ENCODE data around the gene NCOA3. TPM values are rescaled to one million over a fixed set of nuclear protein-coding genes. Genes with fewer than 3 reads are reported as not detected.

Gene NCOA3
- total RNA-seq, 1 experiment from 2014 or later = 60.3 TPM

GRCh38 chr20:47653869-47654268 lies 152.2 kb downstream of the NCOA3 start:
- H3K27ac Mint-ChIP-seq (ENCODE audit: unreplicated experiment) = no peak overlapping the region

DNA sequence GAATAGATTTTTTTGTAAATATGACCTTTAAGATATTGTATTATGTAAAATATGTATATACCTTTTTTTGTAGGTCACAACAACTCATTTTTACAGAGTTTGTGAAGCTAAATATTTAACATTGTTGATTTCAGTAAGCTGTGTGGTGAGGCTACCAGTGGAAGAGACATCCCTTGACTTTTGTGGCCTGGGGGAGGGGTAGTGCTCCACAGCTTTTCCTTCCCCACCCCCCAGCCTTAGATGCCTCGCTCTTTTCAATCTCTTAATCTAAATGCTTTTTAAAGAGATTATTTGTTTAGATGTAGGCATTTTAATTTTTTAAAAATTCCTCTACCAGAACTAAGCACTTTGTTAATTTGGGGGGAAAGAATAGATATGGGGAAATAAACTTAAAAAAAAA lies 152.7 kb downstream of the NCOA3 start:
- no peak for TF ChIP-seq CTCF (IDR thresholded peaks at IDR 0.05; ENCODE audit: unreplicated experiment)
- Mint-ChIP-seq H3K36me3 (ENCODE audit: insufficient read depth, unreplicated experiment) (peaks cover 67% of the 10 kb centered on the region), H3K4me3 (ENCODE audit: low read depth, unreplicated experiment) (no peak overlapping the region), H3K9me3 (ENCODE audit: low read depth, unreplicated experiment) (no peaks in the 10 kb centered on the region), H3K27ac (ENCODE audit: unreplicated experiment) (no peak overlapping the region), H3K27me3 (ENCODE audit: unreplicated experiment) (no peaks in the 10 kb centered on the region), H3K4me1 (ENCODE audit: low read depth, unreplicated experiment) (no peaks in the 10 kb centered on the region)
- intact Hi-C loops (cut with micrococcal nuclease; ENCODE audit: unreplicated experiment) = no loop called here
- CTCF ChIA-PET = interaction anchor here (0.6 kb wide), 1 partner anchor 16 kb away, joined by 3 read pairs; no protein-coding TSS in a partner anchor
- no peak for DNase-seq
- BruUV-seq (replicated peaks) = no TSS peak

More at GRCh38 chr20:47653869-47654268, 152.2 kb downstream of the NCOA3 start:
- H3K4me3 Mint-ChIP-seq (ENCODE audit: low read depth, unreplicated experiment) = no peak overlapping the region
- CTCF ChIA-PET = interaction anchor here (0.6 to 0.7 kb wide), 2 partner anchors 16 to 425 kb away, joined by 3 to 5 read pairs; no protein-coding TSS in a partner anchor
- no peak for TF ChIP-seq CTCF (IDR thresholded peaks at IDR 0.05; ENCODE audit: unreplicated experiment)
- no TSS peak for BruUV-seq (replicated peaks)
- H3K4me1 Mint-ChIP-seq (ENCODE audit: low read depth, unreplicated experiment) = no peaks in the 10 kb centered on the region
- no peaks in the 10 kb centered on the region for H3K27me3 Mint-ChIP-seq (ENCODE audit: unreplicated experiment)
- H3K9me3 Mint-ChIP-seq (ENCODE audit: low read depth, unreplicated experiment) = no peaks in the 10 kb centered on the region
- peaks cover 68% of the 10 kb centered on the region for H3K36me3 Mint-ChIP-seq (ENCODE audit: insufficient read depth, unreplicated experiment)
- DNase-seq = no peak
- intact Hi-C loops (cut with micrococcal nuclease; ENCODE audit: unreplicated experiment) = no loop called here

GRCh38 chr20:47655635-47656034 lies 153.9 kb downstream of the NCOA3 start:
- no peak for TF ChIP-seq CTCF (IDR thresholded peaks at IDR 0.05; ENCODE audit: unreplicated experiment)
- CTCF ChIA-PET = no interaction called here
- H3K36me3 Mint-ChIP-seq (ENCODE audit: insufficient read depth, unreplicated experiment) = peaks cover 71% of the 10 kb centered on the region
- H3K4me1 Mint-ChIP-seq (ENCODE audit: low read depth, unreplicated experiment) = no peaks in the 10 kb centered on the region
- DNase-seq = no peak
- H3K4me3 Mint-ChIP-seq (ENCODE audit: low read depth, unreplicated experiment) = no peak overlapping the region
- BruUV-seq (replicated peaks) = no TSS peak
- H3K9me3 Mint-ChIP-seq (ENCODE audit: low read depth, unreplicated experiment) = no peaks in the 10 kb centered on the region
- H3K27me3 Mint-ChIP-seq (ENCODE audit: unreplicated experiment) = no peaks in the 10 kb centered on the region
- no peak overlapping the region for H3K27ac Mint-ChIP-seq (ENCODE audit: unreplicated experiment)
- intact Hi-C loops (cut with micrococcal nuclease; ENCODE audit: unreplicated experiment) = no loop called here

GRCh38 chr20:47656318-47656717 lies 154.6 kb downstream of the NCOA3 start:
- no peak for TF ChIP-seq CTCF (IDR thresholded peaks at IDR 0.05; ENCODE audit: unreplicated experiment)
- H3K36me3 Mint-ChIP-seq (ENCODE audit: insufficient read depth, unreplicated experiment) = peaks cover 69% of the 10 kb centered on the region
- no peaks in the 10 kb centered on the region for H3K27me3 Mint-ChIP-seq (ENCODE audit: unreplicated experiment)
- H3K4me3 Mint-ChIP-seq (ENCODE audit: low read depth, unreplicated experiment) = no peak overlapping the region
- DNase-seq = no peak
- intact Hi-C loops (cut with micrococcal nuclease; ENCODE audit: unreplicated experiment) = no loop called here
- no TSS peak for BruUV-seq (replicated peaks)
- H3K9me3 Mint-ChIP-seq (ENCODE audit: low read depth, unreplicated experiment) = no peaks in the 10 kb centered on the region
- no peaks in the 10 kb centered on the region for H3K4me1 Mint-ChIP-seq (ENCODE audit: low read depth, unreplicated experiment)
- no peak overlapping the region for H3K27ac Mint-ChIP-seq (ENCODE audit: unreplicated experiment)
- CTCF ChIA-PET = no interaction called here
